SHP77 treated with DMSO at 0.1 percent for 48 hours (cell line): Measurements from ENCODE around the gene ADPRHL1.
"Not testable (repeated sequence)": the region's sequence is repeated elsewhere in the genome, so short reads cannot be mapped to it uniquely, and the experiment has no call there.

ENCODE experiments used
- DNase-seq: peaks from one replicate; lab custom pipeline; 2025; lab: John Stamatoyannopoulos, UW

ADPRHL1 gene

DNA sequence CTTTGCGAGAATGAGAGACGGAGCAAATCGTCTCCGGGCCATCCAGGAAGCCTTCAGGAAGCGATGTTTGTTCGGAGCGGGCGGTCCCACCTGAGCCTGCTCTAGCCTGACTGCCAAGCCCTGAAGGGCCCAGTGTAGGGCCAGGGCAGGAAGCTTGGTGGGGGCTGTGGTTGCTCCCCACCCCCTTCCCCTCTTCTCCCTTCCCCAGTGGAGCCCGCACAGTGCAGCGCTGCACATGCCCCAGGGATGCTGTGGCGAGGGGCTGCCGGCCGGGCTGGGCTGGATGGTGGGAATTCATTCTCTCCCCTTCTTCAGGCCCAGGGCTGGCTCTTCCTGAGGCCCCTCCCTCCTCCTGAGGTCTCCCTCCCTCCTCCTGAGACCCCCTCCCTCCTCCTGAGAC is 82.2 kb downstream of the ADPRHL1 start:
- no peak for DNase-seq

DNA sequence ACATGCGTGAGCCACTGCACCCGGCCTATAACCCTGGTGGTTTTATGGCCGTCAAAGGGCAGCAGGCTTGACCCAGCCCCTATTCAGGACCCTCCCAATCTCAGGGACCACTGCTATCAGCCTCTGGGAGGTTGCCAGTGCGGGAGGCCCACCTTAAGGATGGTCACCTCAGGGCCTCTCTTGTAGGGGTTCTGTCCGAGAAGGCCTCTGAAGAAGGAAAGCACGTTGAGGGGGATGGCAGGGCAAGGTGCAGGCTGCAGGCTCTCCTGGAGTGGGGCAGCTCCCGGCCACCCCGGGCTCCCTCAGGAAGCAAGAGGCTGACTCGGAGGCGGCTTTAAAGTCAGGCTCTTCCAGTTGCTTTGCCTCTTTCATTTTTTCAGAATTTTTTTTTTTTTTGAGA is 83.4 kb downstream of the ADPRHL1 start:
- DNase-seq, result no peak

DNA sequence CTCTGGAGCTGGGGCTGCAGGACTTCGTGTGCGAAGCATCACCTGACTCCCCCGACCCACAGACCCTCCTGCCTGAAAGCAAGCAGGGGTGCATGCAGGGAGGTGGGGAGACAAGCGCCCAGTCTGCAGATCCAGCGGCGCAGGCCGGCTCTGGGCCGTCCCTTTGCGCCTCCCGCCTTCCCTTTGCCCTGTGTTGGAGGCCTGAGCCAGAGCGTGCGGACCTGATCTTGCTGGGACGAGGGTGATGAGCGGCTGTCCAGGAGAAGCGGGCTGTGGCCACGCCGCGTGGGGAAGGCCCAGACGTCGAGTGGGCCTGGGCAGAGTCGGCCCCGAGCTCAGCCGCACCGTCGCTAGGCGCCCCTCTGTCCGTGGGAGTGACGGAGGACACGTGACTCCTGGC is 84.1 kb downstream of the ADPRHL1 start:
- no peak for DNase-seq

DNA sequence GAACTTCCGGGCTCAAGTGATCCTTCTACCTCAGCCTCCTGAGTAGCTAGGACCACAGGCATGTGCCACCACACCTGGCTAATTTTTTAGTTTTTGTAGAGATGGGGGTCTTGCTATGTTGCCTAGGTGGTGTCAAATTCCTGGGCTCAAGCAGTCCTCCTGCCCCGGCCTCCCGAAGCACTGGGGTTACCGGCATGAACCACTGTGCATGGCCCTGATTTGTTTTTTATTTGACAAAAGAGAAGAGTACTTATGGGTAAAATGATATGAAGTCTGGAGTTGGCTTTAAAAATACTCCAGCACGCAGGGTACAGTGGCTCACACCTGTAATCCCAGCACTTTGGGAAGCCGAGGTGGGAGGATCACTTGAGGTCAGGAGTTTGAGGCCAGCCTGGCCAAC is 84.9 kb downstream of the ADPRHL1 start:
- DNase-seq, result not testable (repeated sequence)

DNA sequence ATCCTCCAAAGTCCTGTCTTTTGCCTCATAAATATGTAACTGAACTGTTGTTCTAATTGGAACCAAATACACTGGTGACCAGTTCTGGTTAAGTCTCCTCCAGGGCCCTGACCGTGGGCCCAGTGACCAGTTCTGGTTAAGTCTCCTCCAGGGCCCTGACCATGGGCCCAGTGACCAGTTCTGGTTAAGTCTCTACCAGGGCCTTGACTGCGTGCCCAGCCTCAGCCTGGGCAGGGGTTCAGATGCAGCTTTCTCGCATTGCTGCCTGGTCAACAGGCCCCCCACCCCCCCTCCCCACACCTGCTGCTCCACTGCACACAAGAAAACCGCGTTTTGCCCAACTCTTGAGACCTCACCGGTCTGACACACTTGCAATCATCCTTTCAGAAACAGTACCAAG is 85.5 kb downstream of the ADPRHL1 start:
- no peak for DNase-seq

DNA sequence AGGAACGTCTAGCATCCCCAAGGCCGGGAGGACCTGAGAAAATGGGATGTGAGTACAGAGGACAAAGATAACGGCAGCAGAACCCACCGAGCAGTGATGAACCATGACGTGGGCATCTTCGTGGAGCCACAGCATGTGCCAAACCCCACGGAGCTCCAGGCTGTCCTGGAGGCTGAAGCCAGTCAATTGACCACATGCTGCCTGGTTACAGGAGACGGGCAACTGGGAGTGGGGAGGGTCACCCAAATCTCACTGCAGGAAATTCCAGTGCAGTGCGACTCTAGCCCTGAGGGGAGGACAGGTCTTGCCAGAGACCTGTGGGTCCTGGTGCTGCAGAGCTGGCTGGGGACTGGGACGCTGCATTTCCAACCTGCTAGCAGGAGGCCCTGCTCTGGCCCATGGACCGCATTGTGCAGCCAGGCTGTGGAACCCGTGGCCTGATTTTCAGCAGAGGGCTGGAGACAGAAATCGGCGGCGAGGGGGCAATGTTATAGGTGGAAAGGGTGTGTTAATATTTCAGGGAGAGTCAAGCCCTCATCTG is 86.2 kb downstream of the ADPRHL1 start:
- DNase-seq, result no peak

DNA sequence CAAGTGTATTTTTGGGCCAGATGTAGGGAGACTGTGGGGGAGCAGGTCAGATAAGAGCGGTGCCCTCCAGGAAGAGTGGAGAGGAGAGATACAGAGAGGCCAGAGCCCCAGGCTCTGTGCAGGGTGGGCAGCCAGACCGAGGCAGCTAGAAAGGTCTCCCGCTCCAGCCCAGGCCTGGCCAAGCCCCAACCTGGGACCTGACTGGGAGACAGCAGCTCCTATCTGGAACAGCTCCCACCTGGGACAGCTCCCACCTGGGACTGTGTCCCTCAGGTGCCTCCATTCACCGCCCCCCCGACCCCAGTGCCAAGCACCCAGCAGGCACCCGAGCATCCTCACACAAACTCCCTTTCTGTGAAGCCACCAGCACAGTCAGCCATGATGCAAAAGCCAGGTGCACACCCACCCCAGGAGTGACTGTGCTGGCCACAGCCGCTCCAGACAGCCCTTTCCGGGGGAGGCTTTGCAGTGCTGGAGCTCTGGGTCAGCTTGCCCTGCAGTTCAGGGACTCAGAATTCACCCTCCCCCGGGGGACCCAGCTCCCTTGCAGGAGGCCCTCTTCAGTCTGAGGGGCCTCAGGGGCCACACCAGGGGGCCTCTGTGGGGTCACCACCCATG is 87.2 kb downstream of the ADPRHL1 start:
- no peak for DNase-seq

DNA sequence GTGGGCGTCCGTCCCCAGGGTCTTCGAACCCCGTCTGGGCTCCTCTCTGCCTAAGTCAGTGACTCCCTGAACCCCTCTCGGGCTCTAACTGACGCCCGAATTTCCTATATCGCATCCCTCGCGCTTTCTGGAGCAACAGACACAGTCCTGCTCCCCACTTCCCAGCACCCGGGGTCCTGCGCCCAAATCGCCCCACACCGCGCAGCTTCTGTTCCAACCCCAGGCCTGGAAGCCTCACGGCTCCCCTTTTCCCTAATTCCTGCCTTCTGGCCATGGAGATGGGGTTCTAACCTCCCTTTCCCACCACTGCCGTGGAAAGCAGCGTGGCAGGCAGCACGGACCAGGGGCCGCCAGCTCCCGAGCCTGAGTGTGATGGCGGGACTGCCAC is 87.7 kb downstream of the ADPRHL1 start:
- DNase-seq, result no peak

DNA sequence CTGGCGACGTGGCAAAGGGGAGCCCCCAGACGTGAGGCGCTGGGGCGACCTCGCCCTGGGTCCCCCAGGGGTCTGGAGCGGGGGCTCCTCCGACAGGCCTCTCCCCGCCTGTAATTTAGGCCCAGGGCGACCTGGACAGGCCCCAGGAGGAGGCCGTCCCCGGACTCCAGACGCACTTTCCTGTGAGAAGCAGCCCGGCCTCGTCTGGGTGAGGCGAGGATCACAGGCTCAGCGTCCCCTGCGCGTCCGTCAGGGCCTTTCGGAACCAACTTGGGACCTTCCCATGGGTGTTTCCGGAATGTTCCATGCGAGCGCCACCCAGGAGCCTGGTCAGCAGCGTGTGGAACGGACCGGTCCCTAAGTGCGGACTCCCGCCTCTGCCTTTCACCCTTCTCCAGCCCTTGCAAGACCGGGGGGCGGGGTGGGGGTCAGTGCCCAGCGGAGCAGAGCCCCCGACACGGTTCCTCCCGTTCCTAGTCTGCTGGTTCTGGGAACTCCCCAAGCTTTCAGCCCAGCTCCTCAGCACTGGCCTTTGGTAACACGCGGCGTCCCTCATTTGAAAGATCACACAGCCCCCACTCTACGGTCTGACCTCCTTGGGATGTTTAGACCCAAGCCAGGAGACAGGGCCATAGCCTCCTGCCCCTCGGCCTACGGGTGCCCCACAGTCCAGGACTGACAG is 88.2 kb downstream of the ADPRHL1 start:
- no peak for DNase-seq

DNA sequence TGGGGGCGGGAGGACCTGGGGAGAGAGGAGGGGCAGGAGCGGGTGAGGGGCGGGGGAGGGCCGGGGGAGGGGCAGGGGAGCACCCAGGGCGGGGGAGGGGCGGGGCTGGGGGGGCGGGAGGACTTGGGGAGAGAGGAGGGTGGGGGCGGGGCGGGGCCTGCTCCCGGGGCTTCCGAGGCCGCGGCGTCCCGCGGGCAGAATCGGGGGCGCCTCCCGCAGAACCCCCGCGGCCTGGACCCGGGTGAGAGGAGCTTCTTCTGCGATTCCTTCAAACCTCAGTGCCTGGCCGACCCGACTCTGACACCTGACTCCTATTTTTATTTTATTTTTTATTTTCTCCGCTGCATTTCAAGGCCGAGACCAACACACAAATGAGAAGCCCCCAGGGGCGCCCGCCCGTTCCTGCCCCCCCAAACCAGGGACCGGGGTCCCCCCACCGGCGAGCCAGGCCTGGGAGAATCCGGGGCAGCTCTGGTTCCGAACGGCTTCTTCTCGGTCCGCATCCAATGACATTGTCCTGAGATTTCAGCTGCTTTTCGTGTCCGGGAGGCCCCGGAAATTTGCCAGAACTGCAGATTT is 88.9 kb downstream of the ADPRHL1 start:
- no peak for DNase-seq

DNA sequence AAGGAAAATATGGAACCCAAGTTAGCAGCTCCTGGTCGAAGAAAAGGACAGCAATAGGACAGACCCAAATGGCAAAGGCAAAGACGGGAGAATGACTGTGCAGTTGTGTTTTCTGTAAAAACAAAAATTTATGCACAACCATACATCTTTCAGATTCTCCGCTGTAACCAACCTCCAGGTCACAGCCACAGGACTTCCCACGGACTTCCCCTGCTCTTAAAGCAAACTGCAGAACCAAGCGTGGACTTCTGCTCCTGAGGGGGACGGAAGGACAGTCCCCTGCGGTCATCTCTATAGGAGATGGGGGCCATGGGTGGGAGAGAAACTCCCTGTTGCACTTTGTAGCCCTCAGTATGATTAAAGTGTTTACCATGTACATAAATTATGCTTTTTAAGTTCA is 91.9 kb downstream of the ADPRHL1 start:
- no peak for DNase-seq

DNA sequence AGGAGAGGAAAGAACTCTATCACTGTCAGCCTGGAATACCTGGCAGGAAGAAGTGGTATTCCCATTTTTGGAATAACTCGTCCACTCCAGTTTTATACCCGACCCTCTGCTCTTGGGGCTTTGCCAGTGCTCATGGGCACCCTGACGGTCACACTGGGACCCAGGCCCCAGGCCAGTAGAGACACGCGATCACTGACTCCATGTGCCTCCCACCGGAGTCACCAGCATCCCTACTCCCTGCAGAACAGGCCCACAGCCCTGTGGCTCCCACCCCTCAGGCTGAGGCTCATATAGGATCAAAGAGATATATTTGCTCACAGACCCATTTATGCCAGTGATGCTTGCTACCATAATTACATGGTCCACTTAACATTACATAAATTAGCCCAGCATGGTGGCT is 92.8 kb downstream of the ADPRHL1 start:
- no peak for DNase-seq

DNA sequence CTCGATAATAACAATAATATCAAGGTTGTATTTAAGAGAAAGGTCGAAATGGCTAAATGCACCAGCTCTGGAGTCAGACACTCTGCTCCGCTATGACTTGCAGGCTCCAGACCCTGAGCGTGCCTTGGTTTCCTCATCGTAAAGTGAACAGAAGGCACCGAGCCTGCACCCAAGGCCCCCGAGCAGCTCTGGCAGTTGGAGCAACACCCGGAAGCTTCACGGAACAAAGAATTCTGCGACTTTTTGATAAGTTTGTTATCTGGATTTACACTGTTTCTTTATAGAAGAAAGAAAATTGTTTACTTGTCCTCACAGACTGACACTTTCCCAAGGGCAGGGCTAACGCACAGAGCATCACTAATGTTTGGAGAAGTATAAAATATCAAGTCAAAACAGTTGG is 93.7 kb downstream of the ADPRHL1 start:
- no peak for DNase-seq

DNA sequence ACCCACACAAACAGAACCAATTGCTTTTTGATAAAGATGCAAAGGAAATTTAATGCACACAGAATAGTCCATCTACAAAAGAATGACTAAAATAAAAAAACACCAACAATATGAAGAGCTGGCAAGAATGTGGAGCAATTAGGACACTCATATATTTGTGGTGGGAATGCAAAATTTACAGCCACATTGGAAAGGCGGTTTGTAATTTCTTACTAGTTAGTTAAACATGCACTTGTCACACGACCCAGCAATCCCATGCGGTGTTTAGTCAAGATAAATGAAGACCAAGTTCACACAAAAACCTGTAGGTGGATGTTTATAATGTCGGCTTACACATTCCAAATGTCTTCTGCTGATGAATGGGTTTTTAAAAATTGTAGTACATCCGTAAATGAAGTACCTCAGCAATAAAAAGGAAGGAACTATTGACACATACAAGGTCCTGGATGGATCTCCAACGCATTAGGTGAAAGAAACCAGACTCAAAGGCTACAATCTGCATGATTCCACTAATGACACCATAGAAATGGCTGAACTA is 94.6 kb downstream of the ADPRHL1 start:
- no peak for DNase-seq

DNA sequence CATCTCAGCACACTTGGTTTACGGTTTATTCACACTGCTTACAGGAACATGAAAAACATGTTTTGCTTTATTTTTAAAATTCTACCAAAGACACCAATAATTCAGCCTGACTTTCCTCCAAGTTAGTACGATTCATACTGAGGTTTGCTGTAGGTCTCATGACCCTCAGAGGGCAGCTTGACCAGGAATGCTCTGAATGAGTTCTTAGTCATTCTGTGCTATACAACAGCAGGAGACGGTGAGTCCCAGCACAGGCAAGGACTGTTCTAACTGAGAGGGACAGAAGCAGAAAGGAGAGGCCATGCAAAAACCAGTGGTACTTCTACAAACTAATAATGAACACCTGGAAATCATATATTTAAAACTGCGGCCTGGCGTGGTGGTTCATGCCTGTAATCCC is 95.8 kb downstream of the ADPRHL1 start:
- no peak for DNase-seq

DNA sequence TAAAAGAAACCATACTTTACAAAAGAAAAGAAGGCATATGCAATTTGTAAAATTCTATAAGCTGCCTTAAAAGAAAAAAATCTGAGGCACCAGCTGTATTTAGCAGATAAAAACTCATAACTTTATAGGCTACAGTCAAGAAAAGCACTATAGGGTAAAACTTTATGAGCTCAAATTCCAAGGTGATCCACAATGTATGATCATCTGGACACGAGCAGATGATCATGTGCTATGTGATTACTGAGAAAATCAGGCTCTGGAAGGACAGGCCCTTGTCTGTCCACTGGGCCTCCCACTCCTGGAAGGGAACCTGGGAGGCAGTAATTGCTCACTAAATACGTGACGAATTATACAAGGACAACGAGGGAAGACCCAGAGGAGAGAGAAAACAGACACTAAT is 96.7 kb downstream of the ADPRHL1 start:
- no peak for DNase-seq

DNA sequence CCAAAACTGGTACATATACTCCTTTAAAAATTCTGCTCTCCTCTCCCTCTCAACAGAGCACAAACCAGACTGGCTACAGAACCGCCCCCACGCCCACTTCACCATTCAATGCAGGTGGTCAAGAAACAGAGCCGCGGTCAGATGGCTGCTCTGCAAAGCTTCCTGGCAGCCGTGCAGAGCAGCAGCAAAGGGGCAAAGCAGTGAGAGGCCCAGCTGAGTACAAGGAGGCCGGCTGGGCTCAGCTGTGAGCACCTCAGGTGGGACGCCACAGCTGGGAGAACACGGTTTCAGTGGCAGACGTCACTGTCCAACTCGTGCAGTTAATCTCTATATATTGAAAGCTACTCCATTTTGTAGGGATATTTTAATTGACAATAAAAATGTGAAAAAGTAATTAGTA is 97.7 kb downstream of the ADPRHL1 start:
- no peak for DNase-seq

DNA sequence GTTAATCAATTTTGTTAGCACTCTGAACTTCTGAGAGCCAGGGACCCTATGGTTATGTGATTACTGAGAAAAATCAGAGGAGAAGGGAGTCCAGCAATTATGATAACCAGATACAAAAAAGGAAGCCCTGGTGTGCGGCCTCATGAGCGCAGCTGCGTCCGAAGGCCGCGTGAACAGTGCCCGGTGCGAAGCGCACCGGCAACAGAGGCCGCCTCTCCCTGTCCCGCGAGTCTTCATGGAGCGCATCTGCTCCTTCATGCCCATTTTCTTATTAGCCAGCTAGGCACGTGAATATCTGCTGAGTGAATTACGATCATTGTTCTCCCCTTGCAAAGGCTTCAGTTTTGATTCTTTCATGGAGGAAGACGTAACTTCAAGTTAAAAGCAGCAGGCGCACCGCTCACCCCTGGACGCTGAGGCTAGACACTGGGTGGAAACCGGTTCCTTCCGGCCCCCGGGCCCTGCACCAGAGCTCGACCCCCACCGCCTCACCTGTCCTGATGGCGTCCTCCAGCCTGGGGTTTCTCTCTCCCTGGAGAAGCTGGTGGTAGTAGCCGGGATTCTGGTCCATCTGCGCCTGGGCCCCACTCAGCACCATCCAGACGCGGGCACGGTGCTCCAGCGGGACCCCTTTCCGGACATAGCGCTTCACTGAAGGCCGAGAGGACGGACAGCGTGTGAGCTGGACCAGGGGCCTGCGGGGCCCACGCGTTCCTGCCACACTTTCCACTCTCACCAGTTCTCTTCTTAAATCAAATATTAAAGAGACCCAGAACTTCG is 98.3 kb downstream of the ADPRHL1 start:
- DNase-seq, result no peak

DNA sequence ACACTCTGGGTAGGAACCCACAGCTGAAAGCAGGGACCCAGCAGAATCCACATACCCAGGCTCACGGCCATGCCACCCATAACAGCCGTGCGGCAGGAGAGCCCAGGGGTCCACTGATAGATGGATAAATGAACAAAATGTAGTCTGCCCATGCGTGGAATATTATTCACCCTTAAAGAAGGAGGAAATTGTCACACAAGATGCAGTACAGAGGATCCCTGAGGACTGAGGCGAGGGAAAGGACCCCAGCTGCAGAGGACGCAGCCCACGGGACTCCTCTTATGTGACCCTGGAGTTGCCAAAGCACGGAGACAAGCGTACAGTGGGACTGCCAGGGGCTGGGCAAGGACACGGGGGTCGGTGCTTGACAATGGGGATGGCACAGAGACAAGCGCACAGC is 100.0 kb downstream of the ADPRHL1 start:
- DNase-seq, result no peak

DNA sequence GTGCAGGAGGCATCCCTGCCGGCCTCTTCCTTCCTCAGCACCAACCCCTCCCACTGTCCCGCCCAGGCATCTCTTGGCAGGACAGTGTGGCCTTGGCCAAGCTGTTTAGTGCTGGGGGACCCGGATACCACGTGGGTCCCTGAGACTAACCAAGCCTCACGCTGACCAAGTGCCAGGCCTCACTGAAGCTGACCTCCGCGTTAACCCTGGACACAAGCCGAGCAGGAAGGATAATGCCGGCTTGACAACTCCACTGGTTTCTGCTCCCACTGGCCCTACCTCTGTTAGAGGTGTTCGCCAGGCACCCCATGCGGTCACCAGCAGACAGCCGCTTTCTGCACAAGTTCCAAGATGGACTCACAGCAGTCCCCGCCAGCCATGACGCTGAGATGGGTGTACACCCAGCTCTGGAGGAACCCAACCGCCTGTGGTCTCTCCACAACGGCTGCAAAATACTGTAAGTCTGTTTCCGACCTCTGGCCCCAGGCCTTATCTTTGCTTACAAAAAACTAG is 101.7 kb downstream of the ADPRHL1 start:
- DNase-seq, result no peak

DNA sequence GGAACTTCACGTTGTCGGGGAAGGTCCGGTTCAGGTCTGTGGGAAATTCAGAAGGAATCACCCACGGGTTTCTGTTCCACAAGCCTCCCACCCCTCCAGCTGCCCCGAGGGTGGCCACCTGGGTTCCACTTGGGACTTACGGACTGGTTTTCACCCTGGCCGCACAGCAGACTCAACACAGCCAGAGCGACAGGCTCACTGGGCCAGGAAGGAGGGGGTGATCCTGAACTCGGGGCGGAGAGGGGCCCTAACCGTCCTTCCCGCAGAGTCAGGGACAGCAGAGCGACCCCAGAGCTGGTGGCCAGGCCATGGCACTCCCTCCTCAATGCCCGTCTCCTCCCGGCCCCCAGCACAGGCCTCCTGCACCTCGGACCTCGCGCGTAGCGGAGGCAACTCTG is 102.4 kb downstream of the ADPRHL1 start:
- no peak for DNase-seq
